Endothelial cell of umbilical vein (primary cell): Measurements from ENCODE around the gene CREB3. TPM values are rescaled to one million over a fixed set of nuclear protein-coding genes. Genes with fewer than 3 reads are reported as not detected.

Source experiments
- BruUV-seq: library from RNA; stranded (reverse); fragments of 400-500 nt; replicated peaks from 2 replicates; lab custom pipeline; 2021; lab: Mats Ljungman, UMichigan
- CTCF ChIA-PET: fragments of 300-600, 350-600 bp; sonication (Branson Sonifier 250); formaldehyde crosslinking; loops from one replicate; lab custom pipeline; 2021; ENCODE audit warnings: antibody characterized with exemption, inconsistent platforms; lab: Charles Lee
- POLR2A ChIA-PET: fragments of 300-600, 350-600 bp; sonication (Branson Sonifier 250); formaldehyde crosslinking; loops from one replicate; lab custom pipeline; 2021; ENCODE audit warnings: antibody characterized with exemption, inconsistent platforms; lab: Charles Lee
- DNase-seq: peaks from one replicate; pipeline ENCODE4 v3.0.0-alpha.2; 2011; ENCODE audit warnings: low read depth, low spot score
- FAIRE-seq: peaks from 2 replicates; lab custom pipeline; 2011; peaks lifted over from hg19 to GRCh38; lab: Jason Lieb, UNC
- H2AFZ ChIP-seq: 2 replicates; pipeline ENCODE4 v1.6.0; 2012; ENCODE audit warnings: low read depth, low read length, control low read depth, inconsistent platforms
- H3K27ac ChIP-seq: 2 replicates; pipeline ENCODE4 v1.5.1; 2011; ENCODE audit warnings: low read depth, mild to moderate bottlenecking, control low read depth, low read length, moderate library complexity; ENCODE audit not compliant: insufficient read depth
- H3K27me3 ChIP-seq, 2 experiments: 2 replicates each; pipeline versions ENCODE4 v1.6.0 to v1.6.1; 2011; ENCODE audit warnings: low read length in 2 of 2, mixed read lengths in 1 of 2; ENCODE audit not compliant: control insufficient read depth in 2 of 2, insufficient read depth in 2 of 2
- H3K36me3 ChIP-seq, 2 experiments: 2 replicates in 1 of 2; 3 replicates in 1 of 2; pipeline ENCODE4 v1.5.1; 2011; ENCODE audit warnings: low read length in 2 of 2, mild to moderate bottlenecking in 1 of 2, moderate library complexity in 1 of 2; ENCODE audit not compliant: control insufficient read depth in 2 of 2, insufficient read depth in 2 of 2; ENCODE audit errors: extremely low read depth in 1 of 2
- H3K4me1 ChIP-seq: 3 replicates; pipeline ENCODE4 v1.5.1; 2011; ENCODE audit warnings: mild to moderate bottlenecking, low read length; ENCODE audit not compliant: control insufficient read depth, insufficient read depth; ENCODE audit errors: extremely low read depth
- H3K4me2 ChIP-seq: 2 replicates; pipeline ENCODE4 v1.6.1; 2011; ENCODE audit warnings: low read length, control low read depth, mixed read lengths; ENCODE audit not compliant: insufficient read depth
- H3K4me3 ChIP-seq, 3 experiments: fragments of 200-600 bp in 1 of 3; sonication (generic), shearing (Covaris generic) in 1 of 3; replicated peaks in 1 of 3; 2 replicates each; pipeline ENCODE4 v1.5.1; 2011 to 2016; ENCODE audit warnings: control low read depth in 3 of 3, low read length in 3 of 3, mild to moderate bottlenecking in 2 of 3, inconsistent platforms in 1 of 3, low read depth in 1 of 3, moderate library complexity in 1 of 3; ENCODE audit not compliant: insufficient read depth in 1 of 3
- H3K79me2 ChIP-seq: 2 replicates; pipeline ENCODE4 v1.6.0; 2012; ENCODE audit warnings: low read length, inconsistent platforms; ENCODE audit not compliant: control insufficient read depth, insufficient read depth
- H3K9ac ChIP-seq: replicated peaks from 2 replicates; pipeline ENCODE3; 2011; ENCODE audit warnings: low read length, control low read depth; ENCODE audit not compliant: insufficient read depth; ENCODE audit errors: extremely low read depth
- H3K9me1 ChIP-seq: replicated peaks from 3 replicates; pipeline ENCODE4 v1.6.0; 2011; ENCODE audit warnings: mild to moderate bottlenecking, low read length; ENCODE audit not compliant: control insufficient read depth, insufficient read depth; ENCODE audit errors: extremely low read depth
- H3K9me3 ChIP-seq: replicated peaks from 2 replicates; pipeline ENCODE4 v1.5.1; 2012; ENCODE audit warnings: low read length, inconsistent platforms; ENCODE audit not compliant: control insufficient read depth, insufficient read depth
- H4K20me1 ChIP-seq: replicated peaks from 2 replicates; pipeline ENCODE3; 2011; ENCODE audit warnings: mild to moderate bottlenecking, low read length; ENCODE audit not compliant: control insufficient read depth, insufficient read depth; ENCODE audit errors: extremely low read depth
- CTCF ChIP-seq, 2 donors: IDR thresholded peaks; 1 replicate in 1 of 2; 2 replicates in 1 of 2; pipeline ENCODE4 v1.5.1; 2011; ENCODE audit warnings: low read length in 2 of 2, mild to moderate bottlenecking in 2 of 2, moderate library complexity in 2 of 2, control low read depth in 1 of 2, inconsistent platforms in 1 of 2, low read depth in 1 of 2; ENCODE audit not compliant: insufficient read depth in 1 of 2; ENCODE audit errors: extremely low read depth in 1 of 2
- FOS ChIP-seq: IDR thresholded peaks from 2 replicates; pipeline ENCODE4 v1.6.1; 2011; ENCODE audit warnings: mild to moderate bottlenecking, low read length, moderate library complexity, borderline replicate concordance; ENCODE audit not compliant: insufficient read depth
- JUN ChIP-seq: IDR thresholded peaks from 2 replicates; pipeline ENCODE4 v1.6.1; 2011; ENCODE audit warnings: borderline replicate concordance, low read depth; ENCODE audit not compliant: insufficient read length, insufficient read depth
- MYC ChIP-seq: IDR thresholded peaks from one replicate; pipeline ENCODE4 v1.6.1; 2011; ENCODE audit warnings: mild to moderate bottlenecking, low read depth, low read length
- POLR2A ChIP-seq: IDR thresholded peaks from 2 replicates; pipeline ENCODE4 v1.6.1; 2012; ENCODE audit warnings: low read depth, mild to moderate bottlenecking, control low read depth, low read length
- dilution Hi-C: fragments of 300-500 bp; cut with MboI; formaldehyde crosslinking; loops from one replicate; pipeline ENCODE4 v1.15.0; 2019; ENCODE audit warnings: low sequenced_read_pairs; ENCODE audit not compliant: extremely low pct_ligation_motif_present
- intact Hi-C: fragments of 100-400 bp; cut with micrococcal nuclease; formaldehyde crosslinking; loops from one replicate; pipeline ENCODE4 v1.10.0; 2022
- polyA plus RNA-seq, 4 experiments: library from polyadenylated mRNA; depleted of rRNA in 3 of 4; stranded (reverse) in 3 of 4; unstranded in 1 of 4; fragments of >200 nt; gene quantifications; 2 replicates each; pipeline versions ENCODE4 v1.2.1 to v1.2.3, GENCODE V29; 2011 to 2012; ENCODE audit warnings: missing spikeins in 1 of 4
- total RNA-seq: library from RNA; stranded (reverse); gene quantifications from 2 replicates; pipeline ENCODE4 v1.2.3, GENCODE V29; 2021

Gene CREB3
- total and polyA plus RNA-seq, 2 donors (not counting 3 experiments of a cell fraction or from before 2014, with no cell fraction given), result 39.8 to 52.1 TPM

GRCh38 chr9:35696520-35697215 is 35.8 kb upstream of the CREB3 start:
- CTCF ChIA-PET, result interaction anchor here (0.7 to 13.5 kb wide), 36 partner anchors 9 to 216 kb away, joined by 3 to 227 read pairs (median 6); partner anchors contain the start of genes ARHGEF39, CA9, CCDC107 and CREB3
- no TSS peak for BruUV-seq
- Histone ChIP-seq H3K4me1 (no peaks in the 10 kb centered on the region), H3K9me3 (no peaks in the 10 kb centered on the region), H4K20me1 (no peaks in the 10 kb centered on the region), H3K36me3 (peaks cover 42 to 53% of the 10 kb centered on the region in 2 experiments), H3K4me3 (no peak overlapping the region), H2AFZ (no peak overlapping the region), H3K9ac (no peak overlapping the region), H3K27me3 (no peaks in the 10 kb centered on the region), H3K9me1 (no peaks in the 10 kb centered on the region), H3K4me2 (no peak overlapping the region), H3K27ac (no peak overlapping the region), H3K79me2 (no peaks in the 10 kb centered on the region)
- TF ChIP-seq CTCF (IDR thresholded peaks at IDR 0.05; ENCODE audit: extremely low read depth in 1 of 2, insufficient read depth in 1 of 2, low read depth in 1 of 2, low read length in 2 of 2) (peak; percentile 86 to 94), POLR2A (peak; percentile 30), MYC (no peak)
- FAIRE-seq, result peak; percentile 81
- intact Hi-C loops, result loop anchor here (1.0 kb wide), 2 partner anchors 38 to 49 kb away; partner anchors contain the start of genes CCDC107 and RMRP
- POLR2A ChIA-PET, result interaction anchor here (1.4 kb wide), 1 partner anchor 31 kb away, joined by 6 read pairs; no protein-coding TSS in a partner anchor
- dilution Hi-C loops, result no loop called here
- DNase-seq, result peak; percentile 59

- Histone ChIP-seq H3K36me3 (peaks cover 46 to 58% of the 10 kb centered on the region in 2 experiments), H3K27me3 (no peaks in the 10 kb centered on the region), H3K9me3 (no peaks in the 10 kb centered on the region), H3K4me3 (no peak overlapping the region), H3K79me2 (no peaks in the 10 kb centered on the region), H3K27ac (no peak overlapping the region), H2AFZ (no peak overlapping the region), H4K20me1 (no peaks in the 10 kb centered on the region), H3K9ac (no peak overlapping the region), H3K4me2 (no peak overlapping the region), H3K9me1 (no peaks in the 10 kb centered on the region), H3K4me1 (no peaks in the 10 kb centered on the region)
- no TSS peak for BruUV-seq
- no peak for DNase-seq
- dilution Hi-C loops (no loop called here), intact Hi-C loops (no loop called here)
- POLR2A ChIA-PET, result no interaction called here
- CTCF ChIA-PET, result interaction anchor here (1.2 to 13.5 kb wide), 10 partner anchors 8 to 36 kb away, joined by 5 to 227 read pairs (median 16); partner anchors contain the start of genes ARHGEF39, CCDC107 and RMRP
- FAIRE-seq, result no peak
- TF ChIP-seq POLR2A, result no peak
- no peak for TF ChIP-seq JUN
- TF ChIP-seq FOS, result no peak
Measured at GRCh38 chr9:35697486-35697885, 35.0 kb upstream of the CREB3 start.
